GM12873 (cell line): ENCODE data around the gene SH2D1B.

Experiments used
- TF ChIP-seq, protein P1 (sequence below): IDR thresholded peaks from 2 replicates; pipeline ENCODE4 v1.5.1; 2012; ENCODE audit warnings: low read depth, mild to moderate bottlenecking, moderate library complexity, low read length, control low read depth; ENCODE audit not compliant: insufficient read depth; ENCODE audit errors: missing control alignments

SH2D1B gene

GRCh38 chr1:162421258-162422164 is 9.6 kb upstream of the SH2D1B start:
- TF ChIP-seq, protein P1, sequence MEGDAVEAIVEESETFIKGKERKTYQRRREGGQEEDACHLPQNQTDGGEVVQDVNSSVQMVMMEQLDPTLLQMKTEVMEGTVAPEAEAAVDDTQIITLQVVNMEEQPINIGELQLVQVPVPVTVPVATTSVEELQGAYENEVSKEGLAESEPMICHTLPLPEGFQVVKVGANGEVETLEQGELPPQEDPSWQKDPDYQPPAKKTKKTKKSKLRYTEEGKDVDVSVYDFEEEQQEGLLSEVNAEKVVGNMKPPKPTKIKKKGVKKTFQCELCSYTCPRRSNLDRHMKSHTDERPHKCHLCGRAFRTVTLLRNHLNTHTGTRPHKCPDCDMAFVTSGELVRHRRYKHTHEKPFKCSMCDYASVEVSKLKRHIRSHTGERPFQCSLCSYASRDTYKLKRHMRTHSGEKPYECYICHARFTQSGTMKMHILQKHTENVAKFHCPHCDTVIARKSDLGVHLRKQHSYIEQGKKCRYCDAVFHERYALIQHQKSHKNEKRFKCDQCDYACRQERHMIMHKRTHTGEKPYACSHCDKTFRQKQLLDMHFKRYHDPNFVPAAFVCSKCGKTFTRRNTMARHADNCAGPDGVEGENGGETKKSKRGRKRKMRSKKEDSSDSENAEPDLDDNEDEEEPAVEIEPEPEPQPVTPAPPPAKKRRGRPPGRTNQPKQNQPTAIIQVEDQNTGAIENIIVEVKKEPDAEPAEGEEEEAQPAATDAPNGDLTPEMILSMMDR, result no peak

GRCh38 chr1:162420120-162420519 is 8.2 kb upstream of the SH2D1B start:
- TF ChIP-seq, protein P1, result no peak

DNA sequence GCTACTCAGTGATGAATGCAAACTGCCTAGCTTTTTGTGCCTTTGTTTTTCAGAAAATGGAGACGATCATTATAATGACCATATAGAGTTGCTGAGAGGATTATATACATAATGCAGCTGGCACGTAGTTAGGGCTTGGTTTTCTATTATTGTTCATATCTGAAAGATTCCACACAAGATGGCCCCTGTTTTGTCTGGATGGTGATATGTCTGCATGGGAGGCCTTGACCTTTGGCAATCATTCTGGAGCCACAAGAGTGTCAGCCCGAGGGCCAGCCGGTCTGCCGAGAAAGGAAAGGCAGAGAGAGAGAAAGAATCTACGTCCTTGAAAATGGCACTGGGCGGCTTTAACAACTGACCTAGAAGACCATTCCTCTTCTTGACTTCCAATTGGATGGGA is 5.7 kb upstream of the SH2D1B start:
- TF ChIP-seq, protein P1, result no peak

DNA sequence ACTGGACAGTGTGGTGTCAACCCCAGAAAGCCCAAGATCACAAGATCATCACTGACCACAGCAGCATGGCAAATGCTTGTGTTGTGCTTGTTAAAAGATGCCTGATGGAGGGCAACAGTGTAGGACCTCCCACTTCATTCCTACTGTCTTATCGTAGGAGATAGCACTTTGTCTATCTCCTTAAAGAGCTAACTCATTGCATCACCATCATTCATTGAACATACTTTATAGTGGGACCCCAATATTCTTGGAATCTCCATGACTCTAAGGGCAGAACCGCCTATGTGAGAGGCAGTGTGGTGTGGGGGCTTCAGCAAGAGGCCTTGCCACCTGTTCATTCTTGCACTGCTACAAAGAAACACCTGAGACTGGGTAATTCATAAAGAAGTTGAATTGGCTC is 5.0 kb upstream of the SH2D1B start:
- TF ChIP-seq, protein P1, result no peak

DNA sequence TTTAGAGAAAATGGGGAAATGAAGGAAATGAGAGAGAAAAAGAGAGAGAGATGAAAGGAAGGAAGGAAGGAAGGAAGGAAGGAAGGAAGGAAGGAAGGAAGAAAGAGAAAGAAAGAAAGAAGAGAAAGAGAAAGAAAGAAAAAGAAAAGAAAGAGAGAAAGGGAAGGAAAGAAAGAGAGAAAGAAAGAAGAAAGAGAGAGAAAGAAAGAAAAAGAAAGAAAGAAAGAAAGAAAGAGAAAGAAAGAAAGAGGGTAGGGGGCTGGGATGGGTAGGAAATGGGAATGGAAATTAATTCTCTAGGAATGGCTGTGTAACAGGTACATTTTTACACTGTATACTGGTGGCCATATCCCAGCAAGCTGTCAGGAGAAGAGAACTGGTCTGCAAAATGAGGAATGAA is 4.3 kb upstream of the SH2D1B start:
- TF ChIP-seq, protein P1, result no peak

GRCh38 chr1:162407539-162407938 is 4.4 kb downstream of the SH2D1B start:
- TF ChIP-seq, protein P1, result no peak

DNA sequence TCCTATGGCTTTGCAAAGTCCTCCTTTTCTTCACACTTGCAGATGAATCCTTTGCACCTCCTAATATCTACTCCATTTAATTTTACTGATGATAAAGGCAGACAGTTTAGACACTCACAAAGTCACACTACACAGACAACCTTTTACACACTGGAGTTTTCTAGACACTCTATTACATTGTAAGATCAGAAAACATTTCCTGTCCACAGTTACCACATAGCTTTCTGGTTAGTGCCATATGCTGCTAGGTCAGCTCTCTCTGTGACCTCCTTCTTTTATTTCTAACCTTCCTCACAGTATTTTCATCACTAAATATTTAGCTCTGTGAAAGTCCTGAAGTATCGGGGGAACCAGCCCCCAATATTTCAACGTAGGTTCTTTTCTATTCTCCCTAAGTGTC is 5.1 kb downstream of the SH2D1B start:
- TF ChIP-seq, protein P1, result no peak
